Heart right ventricle (tissue), 16 donors: ENCODE measurements around the gene ZNF541. TPM values are rescaled to one million over a fixed set of nuclear protein-coding genes. Genes with fewer than 3 reads are reported as not detected.
"Not testable (repeated sequence)": the region's sequence is repeated elsewhere in the genome, so short reads cannot be mapped to it uniquely, and the experiment has no call there.

ENCODE experiments used
- ATAC-seq, 8 donors: fragments of 200-7000 bp; cut with Tn5 transposase; one replicate each; pipeline ENCODE4 v1.9.1; 2020; ENCODE audit warnings: mild to moderate bottlenecking in 8 of 8, moderate library complexity in 8 of 8, moderate number of reproducible peaks in 1 of 8
- DNase-seq, 2 donors: peaks; one replicate each; pipeline ENCODE4 v3.0.0-alpha.2; 2020
- H3K27ac ChIP-seq, 10 donors: fragments of 200-600 bp; sonication (generic) in 2 of 10; one replicate each; pipeline versions ENCODE4 v1.5.0 to v1.8.0; 2020 to 2022; ENCODE audit warnings: mild to moderate bottlenecking in 3 of 10
- H3K27me3 ChIP-seq, 7 donors: fragments of 200-600 bp; one replicate each; pipeline ENCODE4 v1.8.0; 2021 to 2022; ENCODE audit warnings: mild to moderate bottlenecking in 2 of 7
- H3K36me3 ChIP-seq, 9 donors: fragments of 200-600 bp; sonication (generic) in 1 of 9; one replicate each; pipeline versions ENCODE4 v1.5.0 to v1.8.0; 2020 to 2022; ENCODE audit warnings: mild to moderate bottlenecking in 2 of 9
- H3K4me1 ChIP-seq, 9 donors: fragments of 200-600 bp; sonication (generic) in 1 of 9; one replicate each; pipeline versions ENCODE4 v1.5.0 to v1.8.0; 2020 to 2022; ENCODE audit warnings: mild to moderate bottlenecking in 4 of 9
- H3K4me3 ChIP-seq, 10 donors: fragments of 200-600 bp; sonication (generic) in 2 of 10; one replicate each; pipeline versions ENCODE4 v1.5.0 to v1.8.0; 2020 to 2022; ENCODE audit warnings: mild to moderate bottlenecking in 7 of 10, moderate library complexity in 2 of 10
- H3K9me3 ChIP-seq, 11 donors: fragments of 200-600 bp in 10 of 11; sonication (generic) in 2 of 11; one replicate each; pipeline versions ENCODE4 v1.5.0 to v1.8.0; 2013 to 2022; ENCODE audit warnings: mild to moderate bottlenecking in 2 of 11, control low read depth in 1 of 11, moderate library complexity in 1 of 11
- CTCF ChIP-seq, 9 donors: fragments of 200-600 bp; sonication (generic) in 2 of 9; IDR thresholded peaks; one replicate each; pipeline versions ENCODE4 v1.5.0 to v1.8.0; 2021 to 2022; ENCODE audit warnings: antibody characterized with exemption in 9 of 9, mild to moderate bottlenecking in 5 of 9, moderate library complexity in 1 of 9
- WGBS, 2 donors: extraction: QIAGEN DNeasy Blood & Tissue Kit; methylation state at CpG; one replicate each; pipeline ENCODE4 v1.1.7; 2013; ENCODE audit warnings: inconsistent platforms in 1 of 2; 5-methylcytosine and 5-hydroxymethylcytosine counted together
- intact Hi-C, 10 donors: fragments of 100-400 bp; cut with DNase I; formaldehyde crosslinking; loops; one replicate each; pipeline versions ENCODE4 v1.11.1 to v1.14.2; 2022
- polyA plus RNA-seq, 2 donors: library from polyadenylated mRNA; stranded (reverse); fragments of 200-250 nt; gene quantifications; one replicate each; pipeline ENCODE4 v1.2.3, GENCODE V29; 2013
- total RNA-seq, 10 donors: library from RNA; stranded (reverse); fragmentation: NEBNext Ultra II Directional in 3 of 10; extraction: Animal tissue kit (Norgen Biotek cat#: 25700) in 3 of 10; gene quantifications; one replicate each; pipeline versions ENCODE4 v1.2.1 to v1.2.4, GENCODE V29; 2021 to 2023
- donor health status: Arrhythmogenic right ventricular cardiomyopathy.
- donor health status: ischemic (EF 13 %, LVEDD 7.1; RV severe dilation, severe dysfunction).
- donor health status: healthy with polysubstance abuse.
- donor health status: DM: no; HTN: yes; CAD: no.
- donor health status: DM: no; HTN: no; CAD: no.
- donor health status: ischemic (EF 25% LVEDD 6.9; RV normal size, moderate dysfunction).
- donor health status: ischemic (EF 25% LVEDD 5.7; RV mildly dilated, moderate dysfunction).
- donor health status: healthy.
- donor health status: DM: yes; HTN: yes; CAD: no.
- donor health status: Ischemic cardiomyopathy.
- donor health status: ischemic (EF 35%, LVEDD 5.7; RV mildly dilated, moderate dysfunction).
- donor health status: nonischemic (EF 11% LVEDD 7.7; RV severe dilation, severe dysfunction).
- donor health status: DM: yes; HTN: yes; CAD: no.
- donor health status: PGD.
- donor health status: ischemic (EF 29% LVEDD 5.4; RV normal size, mild dysfunction).
- donor health status: nonischemic (EF 23%, LVEDD 6.1; RV moderate dilation, normal function).

Gene ZNF541
- total and polyA plus RNA-seq, 12 donors: 0.23 to 3.7 (median 1.5) TPM

- 72 to 74% methylated on average over 17 of the region's 17 CpGs for WGBS, 2 donors
- H3K27ac ChIP-seq: peak overlapping the region in 9 of 10 donors; percentile 81 to 92 (median 87)
- H3K27me3 ChIP-seq: no peaks in the 10 kb centered on the region
- ATAC-seq (no peak), DNase-seq (no peak)
- intact Hi-C loops: loop anchor here in 7 of 10 donors (2.0 to 10.0 kb wide), 6 partner anchors 79 to 89 kb away; partner anchors contain the start of gene NAPA (in 4 of the 7)
- H3K9me3 ChIP-seq: no peaks in the 10 kb centered on the region
- TF ChIP-seq CTCF (IDR thresholded peaks at IDR 0.05): no peak
- H3K4me1 ChIP-seq: peaks cover 2 to 37% (median 22%) of the 10 kb centered on the region in 9 donors
- H3K36me3 ChIP-seq: no peaks in the 10 kb centered on the region
- peak overlapping the region; percentile 16 to 73 (median 64) for H3K4me3 ChIP-seq
These were observed 28.4 kb upstream of the ZNF541 start for GRCh38 chr19:47601180-47601904.

- TF ChIP-seq CTCF (IDR thresholded peaks at IDR 0.05): peak in 1 of 9 donors; percentile 13
- WGBS, 2 donors: 4% methylated on average over 77 of the region's 77 CpGs
- Histone ChIP-seq H3K4me3 (peak overlapping the region; percentile 16 to 73 (median 64)), H3K27me3 (no peaks in the 10 kb centered on the region), H3K36me3 (no peaks in the 10 kb centered on the region), H3K27ac (peak overlapping the region; percentile 44 to 92 (median 86)), H3K4me1 (peaks cover 2 to 46% (median 22%) of the 10 kb centered on the region in 9 donors), H3K9me3 (no peaks in the 10 kb centered on the region)
- peak; percentile 98 to 100 (median 98) for ATAC-seq
- DNase-seq: peak; percentile 99 to 100
- intact Hi-C loops: loop anchor here in 8 of 10 donors (1.0 to 10.0 kb wide), 7 partner anchors 78 to 88 kb away; partner anchors contain the start of gene NAPA (in 5 of the 8)
These were observed 27.6 kb upstream of the ZNF541 start for GRCh38 chr19:47600246-47601179.

GRCh38 chr19:47599671-47600245 lies 26.8 kb upstream of the ZNF541 start:
- H3K9me3 ChIP-seq, H3K36me3 ChIP-seq, ATAC-seq, DNase-seq, H3K27me3 ChIP-seq: not testable (repeated sequence)
- H3K4me1 ChIP-seq: peaks cover 2 to 50% (median 22%) of the 10 kb centered on the region in 9 donors
- peak overlapping the region in 9 of 10 donors; percentile 24 to 73 (median 63) for H3K4me3 ChIP-seq
- WGBS, 2 donors: 35 to 38% methylated on average over 25 of the region's 25 CpGs
- intact Hi-C loops: loop anchor here (1.0 to 10.0 kb wide), 9 partner anchors 55 to 162 kb away; partner anchors contain the start of gene NAPA (in 5 of the 10)
- H3K27ac ChIP-seq: peak overlapping the region in 8 of 10 donors; percentile 12 to 92 (median 82)

GRCh38 chr19:47598407-47599349 lies 25.7 kb upstream of the ZNF541 start:
- H3K27ac ChIP-seq: peak overlapping the region; percentile 30 to 92 (median 78)
- peaks cover 2 to 50% (median 22%) of the 10 kb centered on the region in 9 donors for H3K4me1 ChIP-seq
- TF ChIP-seq CTCF (IDR thresholded peaks at IDR 0.05): no peak
- peak in 5 of 8 donors; percentile 18 to 51 (median 37) for ATAC-seq
- H3K36me3 ChIP-seq: no peaks in the 10 kb centered on the region
- peak overlapping the region in 8 of 10 donors; percentile 14 to 73 (median 51) for H3K4me3 ChIP-seq
- 18 to 19% methylated on average over 21 of the region's 21 CpGs for WGBS, 2 donors
- intact Hi-C loops: loop anchor here in 3 of 10 donors (5.0 to 10.0 kb wide), 3 partner anchors 54 to 161 kb away; no protein-coding TSS in a partner anchor
- no peaks in the 10 kb centered on the region for H3K27me3 ChIP-seq
- DNase-seq: peak in 1 of 2 donors; percentile 60
- H3K9me3 ChIP-seq: no peaks in the 10 kb centered on the region
